ENCODE data around the gene COL6A1.
"Not testable (repeated sequence)": the region's sequence is repeated elsewhere in the genome, so short reads cannot be mapped to it uniquely, and the experiment has no call there.

The COL6A1 gene

GRCh38 chr21:45994759-45995685, 13.5 kb downstream of the COL6A1 start:
- no peak for DNase-seq

GRCh38 chr21:45995686-45996179, 14.2 kb downstream of the COL6A1 start:
- DNase-seq: no peak

DNA sequence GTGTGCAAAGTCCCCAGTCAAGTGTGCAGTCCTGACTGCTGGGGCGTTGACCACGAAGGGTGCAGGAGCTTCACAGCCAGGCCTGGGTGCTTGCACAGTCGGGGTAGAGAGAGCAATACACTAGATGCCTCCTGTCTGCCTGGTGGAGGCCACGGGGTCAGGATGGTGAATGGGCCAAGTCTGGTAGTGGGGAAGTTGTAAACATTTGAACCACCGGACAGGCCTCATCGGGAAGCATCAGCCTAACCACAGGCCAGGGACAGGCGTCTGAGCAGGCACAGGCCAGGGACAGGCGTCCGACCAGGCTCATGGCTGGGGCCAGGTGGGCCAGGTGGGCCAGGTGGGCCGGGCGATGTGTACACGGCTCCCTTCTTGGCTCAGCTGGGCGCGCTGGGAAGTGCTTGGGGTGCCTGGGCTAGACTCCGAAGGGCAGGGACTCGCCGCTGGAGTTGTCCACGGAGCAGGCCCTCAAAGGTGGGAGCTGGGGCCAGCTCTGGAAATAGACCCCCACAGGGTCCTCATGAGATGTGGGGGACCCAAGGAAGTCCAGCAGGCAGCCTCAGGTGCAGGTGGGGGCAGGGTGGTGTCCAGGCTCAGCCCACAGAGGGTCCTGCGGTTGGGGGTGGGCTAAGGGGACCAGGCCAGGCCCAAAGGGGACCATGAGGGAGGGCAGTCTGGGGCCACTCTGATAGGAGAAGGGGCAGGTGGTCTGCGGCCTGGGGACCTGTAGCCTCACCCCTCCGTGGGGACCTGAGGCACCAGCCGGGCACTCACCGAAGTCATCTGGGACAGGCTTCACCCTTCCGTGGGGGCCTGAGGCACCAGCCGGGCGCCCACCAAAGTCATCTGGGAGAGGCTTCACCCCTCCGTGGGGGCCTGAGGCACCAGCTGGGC, 15.0 kb downstream of the COL6A1 start:
- no peak for DNase-seq

GRCh38 chr21:45997205-45997494, 15.6 kb downstream of the COL6A1 start:
- DNase-seq: no peak

GRCh38 chr21:45997495-45998275, 16.1 kb downstream of the COL6A1 start:
- no peak for DNase-seq

DNA sequence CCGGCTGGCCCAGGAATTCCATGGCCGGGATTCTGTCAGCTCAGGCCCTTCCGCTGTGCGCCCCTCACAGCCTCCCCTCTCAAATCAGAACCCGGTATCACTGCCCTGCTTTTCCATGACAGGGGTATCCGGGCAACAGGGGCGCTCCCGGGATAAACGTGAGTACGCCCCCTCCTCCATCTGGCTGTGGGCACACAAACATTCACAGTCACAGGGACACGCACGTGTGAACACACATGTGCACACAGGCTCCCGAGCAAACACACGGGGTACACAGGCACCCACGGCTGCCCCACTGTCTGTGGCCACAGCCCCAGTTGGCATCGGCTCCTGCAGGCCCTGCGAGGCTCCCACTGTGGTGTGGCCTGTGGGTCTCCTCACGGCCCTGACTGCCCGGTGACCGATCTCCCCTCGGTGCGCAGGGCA, 16.7 kb downstream of the COL6A1 start:
- no peak for DNase-seq

DNA sequence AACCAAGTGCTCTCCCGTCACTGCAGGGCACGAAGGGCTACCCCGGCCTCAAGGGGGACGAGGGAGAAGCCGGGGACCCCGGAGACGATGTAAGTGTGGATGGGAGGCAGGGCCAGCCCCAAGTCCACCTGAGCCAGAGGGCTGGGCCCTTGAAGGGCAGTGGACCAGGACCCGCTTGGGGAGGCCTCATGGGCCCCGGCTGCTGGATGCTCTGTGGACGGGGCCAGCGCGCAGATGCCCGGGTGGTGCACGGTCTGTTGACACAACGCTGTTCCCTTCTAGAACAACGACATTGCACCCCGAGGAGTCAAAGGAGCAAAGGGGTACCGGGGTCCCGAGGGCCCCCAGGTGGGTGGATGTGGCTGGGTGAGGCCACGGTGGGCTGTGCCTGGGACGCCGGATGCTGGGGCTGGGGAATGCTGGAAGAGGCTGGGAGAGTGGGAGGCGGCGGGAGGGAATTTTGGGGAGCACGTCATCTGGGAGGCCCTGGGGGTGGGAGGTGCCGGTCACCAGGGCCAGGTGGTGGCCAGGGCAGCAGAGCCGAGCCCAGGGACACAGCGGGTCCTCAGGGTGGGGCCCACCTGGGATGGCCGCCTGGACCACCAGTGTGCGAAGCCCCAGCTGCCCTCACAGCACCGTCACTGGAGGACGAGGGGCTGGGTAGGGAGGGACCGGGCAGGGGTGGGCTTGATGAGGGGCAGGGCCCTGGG, 17.5 kb downstream of the COL6A1 start:
- DNase-seq: no peak

DNA sequence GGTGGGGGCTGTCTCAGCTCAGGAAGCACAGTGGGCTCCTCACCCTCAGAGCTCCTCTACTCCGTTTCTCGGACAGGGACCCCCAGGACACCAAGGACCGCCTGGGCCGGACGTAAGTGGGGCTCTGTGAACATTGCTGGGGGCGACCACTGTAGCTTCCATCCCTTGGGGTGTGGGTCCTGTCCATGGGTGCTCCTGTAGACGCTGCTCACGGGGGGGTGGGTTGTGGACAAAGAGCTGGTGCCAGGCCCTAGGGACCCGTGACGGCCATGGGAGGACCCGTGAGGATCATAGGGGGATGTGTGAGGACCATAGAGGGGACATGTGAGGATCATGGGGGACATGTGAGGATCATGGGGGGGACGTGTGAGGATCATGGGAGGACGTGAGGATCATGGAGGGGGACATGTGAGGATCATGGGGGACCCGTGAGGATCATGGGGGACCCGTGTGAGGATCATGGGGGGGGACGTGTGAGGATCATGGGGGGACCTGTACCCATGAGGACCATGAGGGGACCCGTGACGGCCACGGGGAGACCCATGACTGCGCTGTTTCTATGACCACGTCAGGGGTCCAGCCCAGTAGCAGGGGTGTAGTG, 18.1 kb downstream of the COL6A1 start:
- no peak for DNase-seq

DNA sequence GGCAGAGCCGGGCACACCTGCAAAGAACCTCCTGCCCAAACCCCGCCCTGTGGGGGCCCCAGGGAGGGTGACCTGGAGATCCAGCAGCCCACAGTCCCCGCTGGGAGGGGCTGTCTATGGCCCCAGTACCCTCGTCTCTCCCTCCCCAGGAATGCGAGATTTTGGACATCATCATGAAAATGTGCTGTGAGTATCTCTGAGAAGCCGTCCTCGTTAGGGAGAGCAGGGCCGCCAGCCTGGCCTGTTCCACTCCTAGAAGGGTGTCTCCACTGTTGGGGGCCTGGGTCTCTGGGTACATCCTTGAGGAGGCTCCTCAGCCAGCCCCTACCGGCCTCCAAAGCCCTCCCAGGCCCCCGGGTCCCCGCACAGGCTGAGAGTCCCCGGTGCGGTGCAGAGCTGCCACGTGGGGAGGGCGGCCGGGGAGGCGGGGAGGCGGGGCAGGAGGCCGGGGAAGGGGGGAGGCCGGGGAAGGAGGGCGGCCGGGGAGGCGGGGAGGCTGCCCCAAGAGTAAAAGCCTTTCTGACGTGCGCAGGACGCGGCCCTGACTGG, 18.7 kb downstream of the COL6A1 start:
- DNase-seq: no peak

GRCh38 chr21:46000731-46001641, 19.4 kb downstream of the COL6A1 start:
- no peak for DNase-seq

- DNase-seq: no peak
Observed at GRCh38 chr21:46001821-46002681, 20.5 kb downstream of the COL6A1 start.

DNA sequence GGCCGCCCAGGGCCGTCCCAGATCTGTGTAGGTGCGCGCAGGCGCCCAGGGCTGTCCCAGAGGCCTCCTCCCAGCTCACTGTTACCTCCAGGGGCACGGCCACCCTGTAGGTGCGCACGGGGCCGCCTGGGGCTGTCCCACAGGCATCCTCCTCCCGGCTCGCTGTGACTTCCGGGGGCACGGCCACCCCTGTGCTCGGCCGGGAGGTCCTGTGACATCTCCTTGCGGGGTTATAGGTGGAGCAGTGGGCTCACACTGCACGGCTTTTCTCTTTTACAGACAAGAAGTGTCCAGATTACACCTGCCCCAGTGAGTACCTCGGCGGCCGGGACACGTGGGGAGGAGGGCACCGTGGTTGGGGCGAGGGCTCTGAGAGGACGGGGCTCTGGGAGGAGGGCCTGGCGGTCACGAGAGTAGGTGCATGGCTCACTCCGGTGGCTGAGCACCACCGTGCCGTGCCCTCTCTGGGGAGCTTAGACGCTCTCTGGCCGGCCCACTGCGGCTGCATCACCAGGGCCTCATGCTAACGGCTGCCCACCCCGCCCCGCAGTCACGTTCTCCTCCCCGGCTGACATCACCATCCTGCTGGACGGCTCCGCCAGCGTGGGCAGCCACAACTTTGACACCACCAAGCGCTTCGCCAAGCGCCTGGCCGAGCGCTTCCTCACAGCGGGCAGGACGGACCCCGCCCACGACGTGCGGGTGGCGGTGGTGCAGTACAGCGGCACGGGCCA, 21.4 kb downstream of the COL6A1 start:
- no peak for DNase-seq

GRCh38 chr21:46003575-46004007, 22.0 kb downstream of the COL6A1 start:
- DNase-seq: no peak

DNA sequence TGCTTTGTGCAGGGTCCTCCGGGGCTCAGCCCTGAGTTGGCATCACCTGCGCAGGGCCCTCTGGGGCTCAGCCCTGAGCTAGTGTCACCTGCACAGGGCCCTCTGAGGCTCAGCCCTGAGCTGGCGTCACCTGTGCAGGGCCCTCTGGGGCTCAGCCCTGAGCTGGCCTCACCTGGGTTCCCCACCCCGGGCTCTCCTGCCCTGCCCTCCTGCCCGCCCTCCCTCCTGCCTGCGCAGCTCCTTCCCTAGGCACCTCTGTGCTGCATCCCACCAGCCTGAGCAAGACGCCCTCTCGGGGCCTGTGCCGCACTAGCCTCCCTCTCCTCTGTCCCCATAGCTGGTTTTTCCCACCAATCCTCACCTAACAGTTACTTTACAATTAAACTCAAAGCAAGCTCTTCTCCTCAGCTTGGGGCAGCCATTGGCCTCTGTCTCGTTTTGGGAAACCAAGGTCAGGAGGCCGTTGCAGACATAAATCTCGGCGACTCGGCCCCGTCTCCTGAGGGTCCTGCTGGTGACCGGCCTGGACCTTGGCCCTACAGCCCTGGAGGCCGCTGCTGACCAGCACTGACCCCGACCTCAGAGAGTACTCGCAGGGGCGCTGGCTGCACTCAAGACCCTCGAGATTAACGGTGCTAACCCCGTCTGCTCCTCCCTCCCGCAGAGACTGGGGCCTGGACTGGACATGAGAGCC, 22.7 kb downstream of the COL6A1 start:
- no peak for DNase-seq

DNA sequence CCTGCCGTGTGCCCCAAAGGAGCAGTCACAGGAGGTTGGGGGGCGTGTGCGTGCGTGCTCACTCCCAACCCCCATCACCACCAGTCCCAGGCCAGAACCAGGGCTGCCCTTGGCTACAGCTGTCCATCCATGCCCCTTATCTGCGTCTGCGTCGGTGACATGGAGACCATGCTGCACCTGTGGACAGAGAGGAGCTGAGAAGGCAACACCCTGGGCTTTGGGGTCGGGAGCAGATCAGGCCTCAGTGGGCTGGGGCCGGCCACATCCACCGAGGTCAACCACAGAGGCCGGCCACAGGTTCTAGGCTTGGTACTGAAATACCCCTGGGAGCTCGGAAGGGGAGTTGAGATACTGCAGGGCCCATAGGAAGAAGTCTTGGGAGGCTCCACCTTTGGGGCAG, 23.5 kb downstream of the COL6A1 start:
- DNase-seq: no peak

DNA sequence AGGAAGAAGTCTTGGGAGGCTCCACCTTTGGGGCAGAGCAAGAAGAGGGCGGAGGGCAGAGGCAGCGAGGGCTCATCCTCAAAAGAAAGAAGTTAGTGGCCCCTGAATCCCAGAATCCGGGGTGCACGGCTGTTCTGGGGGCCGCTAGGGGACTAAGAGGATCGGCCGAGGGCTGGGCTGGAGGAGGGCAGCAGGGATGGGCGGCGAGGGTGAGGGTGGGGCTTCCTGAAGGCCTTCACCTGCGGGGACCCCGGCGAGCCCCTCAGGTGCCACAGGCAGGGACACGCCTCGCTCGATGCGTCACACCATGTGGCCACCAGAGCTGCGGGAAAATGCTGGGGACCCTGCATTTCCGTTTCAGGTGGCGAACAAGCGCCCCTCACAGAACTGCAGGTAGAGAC, 23.9 kb downstream of the COL6A1 start:
- no peak for DNase-seq

- DNase-seq: not testable (repeated sequence)
Observed at GRCh38 chr21:46005894-46006546, 24.4 kb downstream of the COL6A1 start.
